HG03108 (cell line): Measurements from ENCODE around the gene WDR82.

ENCODE experiments used
- ATAC-seq: cut with Tn5 transposase; IDR thresholded peaks from one replicate; pipeline ENCODE4 v1.9.1; 2021; ENCODE audit warnings: moderate library complexity; ENCODE audit not compliant: unreplicated experiment

Gene WDR82

GRCh38 chr3:52210037-52210436, 68.4 kb downstream of the WDR82 start:
- no peak for ATAC-seq

- no peak for ATAC-seq
These were observed 69.9 kb downstream of the WDR82 start for GRCh38 chr3:52208556-52208955.

DNA sequence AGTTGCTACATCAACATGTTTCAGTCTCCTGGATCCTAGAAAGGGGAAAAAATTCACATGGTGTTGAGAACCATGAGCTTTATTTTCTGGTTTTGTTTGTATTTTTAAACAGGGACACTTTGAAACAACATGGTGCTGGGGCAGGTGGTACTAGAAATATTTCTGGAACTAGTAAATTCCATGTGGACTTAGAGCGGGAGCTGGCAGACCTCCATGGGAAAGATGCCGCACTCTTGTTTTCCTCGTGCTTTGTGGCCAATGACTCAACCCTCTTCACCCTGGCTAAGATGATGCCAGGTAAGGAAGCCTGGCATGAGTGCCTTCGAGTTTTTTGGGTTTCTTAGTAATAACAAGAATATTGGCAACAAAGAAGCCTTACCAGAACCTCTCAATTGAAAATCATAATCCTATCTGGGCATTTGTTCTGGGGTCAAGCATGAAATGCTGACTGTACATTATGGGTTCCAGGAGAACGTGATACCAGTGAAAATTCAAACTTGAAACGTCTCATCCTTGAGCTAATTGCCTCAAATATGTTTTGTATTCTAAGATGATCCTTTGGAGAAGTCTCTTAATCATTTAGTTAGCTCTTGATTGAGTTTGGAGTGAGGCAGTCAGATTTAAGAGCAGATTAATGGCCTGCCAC, 72.6 kb downstream of the WDR82 start:
- ATAC-seq: no peak
